Hematopoietic multipotent progenitor cell treated with erythropoietin and hydrocortisone succinate and interleukin-3 and kit ligand, for 15 days (in vitro differentiated cells): ENCODE results near the gene ALDH1L1.

Experiments used
- DNase-seq: peaks from one replicate; pipeline ENCODE4 v3.0.0-alpha.2; 2015; ENCODE audit warnings: low spot score

Gene ALDH1L1

DNA sequence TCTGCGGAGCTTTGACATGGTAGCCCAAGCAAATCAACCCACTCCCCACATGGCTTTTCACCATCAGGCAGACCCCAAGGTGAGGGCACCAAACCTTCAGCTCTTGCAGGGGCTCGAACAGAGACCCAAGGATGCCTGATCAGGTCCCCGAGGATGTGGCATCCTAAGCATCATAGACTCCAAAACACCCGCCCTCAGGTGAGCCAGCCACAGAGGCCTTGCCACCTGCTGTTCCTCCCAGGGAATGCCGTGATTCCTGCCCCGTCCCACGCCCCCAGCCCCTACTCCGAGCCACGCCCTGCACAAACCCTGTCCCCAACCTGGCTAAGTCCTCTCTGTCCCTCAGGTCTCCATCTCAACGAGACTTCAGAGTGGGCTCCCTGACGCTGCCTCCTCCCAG lies 61.8 kb downstream of the ALDH1L1 start:
- no peak for DNase-seq

DNA sequence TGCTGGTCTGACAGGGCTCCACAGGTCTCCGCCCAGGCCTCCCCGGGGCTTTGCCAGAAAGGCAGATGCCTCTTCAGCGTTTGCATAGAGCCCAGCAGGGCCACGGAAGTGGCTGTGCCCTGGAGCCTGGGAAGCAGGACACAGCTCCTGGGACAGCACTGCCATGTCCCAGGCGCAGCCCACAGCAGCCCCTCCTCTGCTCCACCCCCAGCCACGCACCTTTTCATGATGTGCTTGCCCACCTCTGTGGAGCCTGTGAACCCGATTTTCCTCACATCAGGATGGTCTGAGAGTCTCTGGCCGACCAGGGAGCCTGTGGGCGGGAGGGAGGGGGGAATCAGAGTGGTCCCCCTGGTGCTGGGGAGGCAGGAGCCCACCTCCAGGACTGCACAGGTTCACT lies 62.6 kb downstream of the ALDH1L1 start:
- no peak for DNase-seq

DNA sequence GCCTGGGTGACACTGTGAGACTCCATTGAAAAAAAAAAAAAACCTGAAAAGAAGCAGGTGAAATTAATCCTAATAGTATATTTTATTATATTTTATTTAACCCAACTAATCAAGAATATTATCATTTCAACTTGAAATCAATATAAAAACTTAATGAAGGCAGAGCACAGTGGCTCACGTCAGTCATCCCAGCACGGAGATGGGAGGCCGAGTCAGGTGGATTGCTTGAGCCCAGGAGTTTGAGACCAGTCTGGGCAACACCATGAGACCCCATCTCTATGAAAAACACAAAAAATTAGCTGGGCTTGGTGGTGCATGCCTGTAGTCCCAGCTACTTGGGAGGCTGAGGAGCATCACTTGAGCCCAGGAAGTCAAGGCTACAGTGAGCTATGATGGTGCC lies 63.2 kb downstream of the ALDH1L1 start:
- no peak for DNase-seq

DNA sequence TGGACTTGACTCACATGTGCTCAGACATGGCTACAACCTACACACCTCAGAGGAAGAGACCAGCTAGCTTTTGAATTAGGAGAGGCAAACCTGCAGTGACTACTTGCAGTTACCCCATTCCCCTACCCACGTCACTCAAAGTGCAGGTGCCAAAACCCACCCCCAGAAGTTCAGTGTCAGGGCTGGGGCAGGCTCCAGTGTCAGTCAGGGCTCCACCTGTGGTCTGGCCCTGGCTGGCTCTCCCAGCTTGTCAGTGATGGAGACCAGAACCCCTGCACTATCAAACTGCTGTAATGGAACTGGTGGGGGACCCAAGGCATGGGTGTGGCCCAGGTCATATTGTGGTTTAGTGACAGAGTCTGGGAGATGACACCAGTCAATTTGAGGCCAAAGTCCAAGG lies 63.9 kb downstream of the ALDH1L1 start:
- DNase-seq, result no peak

DNA sequence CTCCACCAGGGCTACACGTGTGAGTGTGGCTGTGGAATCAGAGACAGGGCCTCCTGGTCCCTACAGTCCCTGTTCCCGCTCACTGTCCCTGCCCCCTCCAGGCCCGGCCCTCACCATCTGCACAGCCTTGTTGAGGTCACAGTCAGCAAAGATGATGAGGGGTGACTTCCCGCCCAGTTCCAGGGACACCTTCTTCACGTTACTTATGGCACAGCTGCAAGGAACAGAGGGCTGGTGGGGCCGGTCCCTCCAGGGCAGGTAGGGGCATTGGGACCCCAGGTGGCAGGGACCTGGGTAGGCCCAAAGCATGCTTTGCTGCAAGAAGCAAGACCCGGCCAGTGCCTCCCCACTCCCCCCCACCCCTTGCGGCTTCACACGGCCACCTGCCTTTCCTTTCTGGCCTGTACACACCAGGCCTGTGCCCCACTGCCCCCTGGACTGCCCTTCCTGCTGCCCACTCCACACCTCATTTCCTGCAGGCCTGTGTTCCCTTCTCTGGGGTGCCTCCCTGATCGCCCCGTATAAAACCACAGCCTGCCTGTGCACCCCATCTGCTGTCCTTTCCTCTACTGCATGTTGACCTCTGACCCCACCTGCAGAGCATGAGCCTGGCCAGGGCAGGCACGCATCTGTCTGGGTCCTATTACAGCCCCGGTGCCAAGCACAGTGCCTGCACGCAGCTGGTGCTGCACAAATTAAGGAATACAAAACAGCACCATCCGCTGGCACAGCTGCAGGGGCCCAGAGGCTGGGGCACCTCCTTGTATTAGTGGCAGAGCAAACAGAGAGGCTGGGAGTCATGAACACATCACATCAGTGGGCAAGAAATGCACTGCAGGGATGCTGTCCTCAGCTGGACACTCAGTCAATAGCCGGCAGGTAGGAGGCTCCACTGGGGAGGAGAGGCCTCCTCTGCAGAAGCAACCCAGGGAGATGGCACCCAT lies 65.7 kb downstream of the ALDH1L1 start:
- no peak for DNase-seq

DNA sequence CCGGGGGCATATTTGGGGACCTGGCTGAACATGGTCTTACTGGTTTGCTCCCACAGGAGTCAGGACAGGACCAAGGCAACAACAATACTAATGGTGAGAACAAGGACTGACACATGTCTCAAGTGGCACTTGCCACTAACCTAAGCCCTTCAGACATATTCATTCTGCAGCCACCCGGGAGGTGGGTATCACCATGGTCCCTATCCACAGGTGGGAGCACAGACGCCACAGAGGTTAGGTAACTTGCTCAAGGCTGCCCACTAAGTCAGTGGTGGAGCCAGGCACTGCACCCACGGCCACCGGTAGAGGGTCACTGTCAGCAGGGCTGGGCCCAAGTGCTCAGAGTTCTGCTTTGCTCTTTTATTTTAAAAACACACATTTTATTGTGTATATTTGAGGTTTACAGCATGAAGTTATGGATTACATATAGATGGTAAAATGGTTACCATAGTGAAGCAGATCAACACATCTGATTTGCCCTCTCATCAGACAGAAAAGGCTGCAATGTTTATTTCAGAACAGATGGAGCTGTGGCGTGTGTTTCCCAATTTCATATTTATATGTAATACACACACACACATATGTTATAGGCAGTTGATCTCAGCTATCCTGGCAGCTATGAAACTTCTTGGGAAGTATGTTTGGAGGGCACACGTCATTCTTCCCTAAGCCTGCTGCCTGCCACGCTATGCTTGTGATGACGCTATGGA lies 66.5 kb downstream of the ALDH1L1 start:
- DNase-seq, result no peak

DNA sequence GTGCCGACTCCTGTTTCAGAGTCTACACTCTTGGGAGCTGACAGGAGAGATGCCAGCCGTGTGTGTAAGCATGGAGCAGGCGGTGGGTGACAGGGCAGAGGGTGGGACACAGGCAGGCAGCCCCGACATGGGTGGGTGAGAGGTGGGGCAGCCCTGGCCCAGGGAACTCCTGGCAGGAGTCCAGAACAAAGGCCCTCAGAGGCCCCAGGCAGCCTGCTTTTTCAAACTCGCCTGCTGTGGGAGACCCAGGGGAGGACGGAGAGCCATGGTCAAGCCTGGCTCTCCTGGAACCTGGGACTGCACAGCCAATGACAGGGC lies 67.2 kb downstream of the ALDH1L1 start:
- DNase-seq, result no peak

DNA sequence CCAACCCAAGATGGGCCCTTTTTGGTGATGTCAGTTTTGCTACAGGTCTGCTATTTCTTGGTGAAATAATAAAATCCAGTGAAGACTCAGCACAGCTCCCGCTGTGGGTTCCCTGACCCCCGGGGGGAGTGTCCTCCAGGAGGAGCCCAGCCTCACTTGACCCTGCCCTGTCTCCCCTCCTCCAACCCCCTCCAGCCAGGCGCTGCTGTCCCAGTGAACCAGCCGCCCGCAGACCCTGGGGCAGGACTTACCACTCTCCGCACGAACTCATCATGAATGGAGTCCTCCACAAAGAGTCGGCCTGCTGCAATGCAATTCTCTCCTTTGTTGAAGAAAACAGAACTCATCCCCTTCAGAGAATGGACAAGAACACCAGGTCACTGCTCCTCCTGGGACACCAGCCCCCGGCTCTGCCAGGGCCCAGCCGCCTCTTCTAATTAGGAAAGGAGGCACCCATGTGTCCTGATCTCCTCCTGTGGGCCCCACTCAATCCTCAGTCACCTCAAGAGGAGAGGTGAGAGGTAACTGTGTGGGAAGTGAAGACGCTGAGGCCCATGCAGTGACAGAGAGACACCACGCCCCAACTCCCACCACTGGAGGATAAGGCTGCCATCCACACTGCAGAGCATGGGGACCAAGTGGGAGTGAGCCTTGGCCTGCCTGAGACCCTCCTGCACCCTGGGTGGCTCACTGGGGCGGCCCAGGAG lies 67.7 kb downstream of the ALDH1L1 start:
- no peak for DNase-seq

DNA sequence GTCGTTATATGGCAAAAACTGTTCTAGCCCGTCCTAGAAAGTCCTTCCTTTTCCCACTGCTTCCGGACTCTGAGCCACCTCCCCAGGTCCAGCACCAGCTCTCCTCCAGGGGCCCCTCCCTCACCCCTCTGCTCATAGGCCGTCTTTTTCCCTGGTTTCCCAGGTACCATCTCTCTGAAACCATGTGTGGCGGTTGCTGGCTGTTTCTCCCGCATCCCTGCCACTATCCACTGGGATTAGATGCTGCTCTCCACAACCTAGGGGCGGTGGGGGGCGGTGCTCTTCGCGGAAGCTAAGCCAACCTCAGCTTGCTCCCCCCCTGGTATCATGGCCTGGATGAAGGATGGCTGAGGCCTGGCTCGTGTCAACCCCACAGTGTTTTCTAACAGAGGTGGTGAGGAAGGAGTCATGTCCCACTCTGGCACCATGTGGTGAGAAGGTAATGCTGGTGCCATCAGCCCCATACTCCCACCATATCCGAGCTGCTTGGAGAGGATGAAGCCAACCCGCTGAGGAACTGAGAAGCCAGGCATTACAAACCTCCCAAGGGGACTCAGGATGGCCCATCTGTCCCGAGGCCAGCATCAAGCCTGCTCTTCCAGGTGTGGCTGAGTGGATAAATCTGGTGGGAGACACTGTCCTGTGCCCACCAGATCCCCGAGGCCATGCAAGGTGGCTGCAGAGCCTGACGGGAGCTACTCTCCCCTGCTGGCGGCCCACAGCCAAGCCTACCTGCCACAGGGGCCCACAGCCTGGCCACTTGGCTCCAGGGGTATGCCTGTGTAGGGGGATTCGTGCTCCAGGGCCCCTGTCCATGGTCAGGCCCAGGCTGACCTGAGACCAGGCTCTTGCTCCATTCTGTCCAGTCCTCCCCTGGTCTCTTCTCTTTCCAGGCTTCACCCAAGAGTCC lies 68.6 kb downstream of the ALDH1L1 start:
- no peak for DNase-seq

DNA sequence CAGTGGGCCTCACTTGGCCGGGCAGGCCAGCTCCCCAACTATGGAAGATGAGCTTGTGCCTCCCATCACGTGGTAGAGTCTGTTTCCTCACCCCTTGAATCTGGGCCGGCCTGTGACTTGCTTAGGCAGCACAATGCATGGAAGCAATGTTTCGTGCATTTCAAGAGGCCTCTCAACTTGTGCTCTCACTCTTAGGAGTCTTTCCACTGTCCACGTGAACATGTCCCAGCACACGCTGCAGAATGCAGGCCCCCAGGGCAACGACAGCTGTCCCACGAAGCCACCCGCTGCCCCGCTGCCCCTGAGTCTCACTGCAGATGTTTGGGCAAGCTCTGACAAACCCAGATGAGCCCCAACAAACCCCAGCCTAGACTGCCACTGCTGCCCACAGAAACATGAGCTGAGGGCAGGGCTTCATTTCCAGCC lies 69.2 kb downstream of the ALDH1L1 start:
- DNase-seq, result no peak

DNA sequence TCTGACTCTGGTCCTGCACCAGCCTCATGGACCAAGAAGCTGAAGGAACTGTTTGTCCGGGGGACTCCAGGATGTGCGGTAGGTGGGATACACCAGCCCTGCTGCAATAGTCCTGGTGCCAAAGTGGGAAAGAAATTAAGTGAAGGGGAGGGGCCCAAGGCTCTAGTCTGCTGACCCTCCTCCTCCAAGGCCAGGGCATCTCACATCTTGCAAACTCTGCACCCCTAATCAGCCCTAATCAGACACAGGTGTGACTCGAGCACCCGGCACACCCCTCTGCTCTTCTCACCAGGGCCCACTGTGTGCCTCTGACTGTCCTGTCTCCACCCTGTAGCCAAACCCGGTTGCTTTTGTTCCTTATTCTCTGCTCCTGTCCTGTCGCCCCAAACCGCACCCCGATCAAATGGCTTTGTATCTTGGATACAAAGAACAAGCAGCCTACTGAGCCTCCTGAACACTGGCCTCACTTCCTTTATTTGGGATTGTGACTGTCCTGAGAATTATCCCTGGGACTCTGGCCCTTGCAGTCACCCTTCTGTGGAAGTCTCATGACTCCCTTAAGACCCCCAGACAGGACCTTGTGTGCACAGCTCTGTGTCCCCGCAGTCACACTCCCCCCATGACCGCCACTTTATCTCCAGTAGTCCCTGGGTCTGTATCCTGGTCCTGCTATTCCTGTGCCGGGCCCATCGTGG lies 69.8 kb downstream of the ALDH1L1 start:
- no peak for DNase-seq

DNA sequence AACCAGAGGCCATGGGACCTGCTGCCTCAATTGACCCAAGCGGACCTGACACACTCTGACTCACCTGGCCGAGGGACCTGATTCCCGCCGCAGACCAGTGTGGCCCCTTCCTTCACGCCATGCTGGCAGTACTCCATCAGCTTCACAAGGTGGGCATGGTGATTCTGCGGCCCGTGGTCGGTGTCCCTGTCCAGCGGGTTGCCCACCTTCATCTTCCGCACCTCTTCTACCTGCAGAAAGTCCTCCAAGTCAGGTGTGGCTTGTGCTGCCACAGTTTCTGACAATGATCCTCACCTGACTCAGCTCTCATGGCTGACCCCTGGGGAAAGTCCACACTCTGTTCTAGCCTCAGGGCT lies 70.5 kb downstream of the ALDH1L1 start:
- no peak for DNase-seq

DNA sequence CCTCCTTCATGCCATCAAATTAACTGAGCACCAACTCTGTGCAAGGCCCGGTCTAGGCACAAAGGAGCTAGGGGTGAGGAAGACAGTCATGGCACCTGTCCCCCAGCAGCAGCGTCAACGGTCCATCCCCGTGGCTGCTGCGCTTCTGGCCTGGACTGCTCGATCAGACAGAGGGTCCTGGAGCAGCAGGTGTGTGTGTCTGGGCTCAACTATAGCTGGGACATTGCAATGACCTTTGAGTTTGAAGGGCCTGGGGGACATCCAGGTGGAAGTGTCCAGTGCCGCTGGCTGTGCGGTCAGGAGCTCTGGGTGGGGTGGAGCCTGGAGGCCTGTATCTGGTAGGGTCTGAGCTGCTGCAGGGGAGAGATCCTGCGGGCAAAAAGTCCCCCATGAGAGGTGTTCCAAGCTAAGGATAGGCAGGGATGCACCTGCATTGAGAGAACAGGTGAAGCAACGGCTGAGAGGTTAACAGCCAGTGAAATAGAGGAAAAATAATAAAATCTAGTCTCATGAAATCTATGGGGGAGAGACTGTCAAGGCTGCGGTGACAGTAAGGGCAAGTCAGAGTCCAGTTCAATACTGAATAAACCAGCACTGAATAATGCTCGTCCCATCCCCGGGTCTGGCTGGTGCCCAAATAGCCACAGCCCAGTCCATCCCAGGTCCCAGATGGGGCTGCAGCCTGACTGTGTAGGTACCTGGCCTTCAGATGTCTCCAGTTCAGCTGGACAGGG lies 71.1 kb downstream of the ALDH1L1 start:
- no peak for DNase-seq

DNA sequence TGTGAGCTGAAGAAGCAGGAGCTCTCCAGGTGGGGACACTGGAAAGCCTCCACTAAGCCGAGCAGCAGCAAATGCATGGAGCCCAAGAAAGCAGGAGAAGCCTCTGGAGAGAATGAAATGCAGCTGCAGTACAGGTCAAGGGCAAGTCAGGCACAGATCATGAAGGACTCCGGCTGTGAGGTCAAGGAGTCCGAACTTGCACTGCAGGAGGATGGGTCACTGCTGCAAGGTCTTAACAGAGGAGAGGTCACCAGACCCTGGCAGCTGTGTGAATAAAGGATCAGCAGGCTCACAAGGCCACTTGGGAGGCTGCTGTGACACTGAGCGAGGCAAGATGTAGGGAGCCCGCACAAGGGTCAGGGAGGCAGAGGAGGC lies 71.7 kb downstream of the ALDH1L1 start:
- DNase-seq, result no peak

DNA sequence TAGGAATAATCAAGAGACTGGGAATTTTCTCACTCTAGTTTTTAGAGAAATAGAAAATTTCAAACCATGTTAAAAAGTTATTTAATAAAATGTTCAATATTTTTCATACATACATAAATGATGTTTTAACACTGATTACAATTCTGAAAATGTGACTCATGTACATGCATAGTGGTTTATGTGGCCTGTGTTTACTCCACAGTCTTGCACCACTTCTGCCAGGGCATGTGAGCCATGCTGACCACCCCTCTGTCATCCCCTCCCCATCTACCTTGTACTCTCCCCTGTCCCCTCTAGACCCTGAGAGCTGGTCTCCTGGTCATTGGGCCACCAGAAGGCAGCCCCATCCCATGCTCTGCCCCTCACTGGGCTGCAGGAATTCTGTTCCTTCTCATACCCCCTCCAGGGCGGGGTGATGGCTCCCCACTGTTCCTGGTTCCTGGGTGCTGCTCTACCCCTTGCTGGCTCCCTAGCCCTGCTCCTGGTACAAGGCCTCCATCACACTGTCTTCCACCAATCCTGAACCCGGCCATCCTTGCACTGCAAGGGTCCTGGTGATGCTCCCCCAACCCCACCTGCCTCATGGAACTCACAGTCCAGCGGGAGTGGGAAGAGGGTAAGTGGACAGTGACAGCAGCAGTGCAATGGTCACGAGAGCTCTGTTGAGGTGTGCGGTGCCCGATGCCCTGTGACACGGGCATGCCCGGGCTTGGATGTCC lies 72.3 kb downstream of the ALDH1L1 start:
- no peak for DNase-seq

DNA sequence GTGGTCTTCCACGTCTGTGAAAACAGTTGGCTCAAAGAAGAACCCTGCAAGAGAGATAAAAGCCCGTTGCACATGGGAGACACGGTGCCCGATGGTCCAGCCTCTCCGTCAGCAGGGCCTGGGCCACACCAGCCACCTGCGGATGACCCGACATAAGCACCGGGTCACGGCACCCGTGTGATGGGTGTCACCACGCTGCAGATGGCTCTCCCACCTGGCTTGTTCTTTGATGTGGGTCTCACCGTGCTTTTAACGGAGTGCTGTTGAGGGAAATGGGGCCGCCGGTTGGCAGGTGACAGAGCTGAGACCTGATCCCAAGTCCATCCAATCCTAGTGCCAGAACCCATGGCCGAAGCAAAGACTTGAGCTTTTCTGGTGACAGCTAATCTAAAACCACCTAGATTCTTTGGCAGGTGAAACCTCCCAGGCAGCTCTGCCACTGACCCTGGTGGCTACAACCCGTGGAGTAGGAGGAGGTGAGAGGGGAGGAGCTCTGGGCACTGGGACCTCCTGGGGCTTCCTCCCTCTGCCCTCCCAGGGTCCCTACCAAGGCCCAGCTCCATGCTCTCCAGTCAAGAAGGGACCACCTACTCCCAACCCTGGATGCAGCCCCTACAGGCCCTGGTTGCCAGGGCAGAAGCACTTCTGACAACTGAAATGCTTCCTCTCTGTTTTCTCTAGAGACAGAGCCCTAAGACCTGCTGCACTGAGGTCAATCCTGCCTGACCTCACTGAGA lies 73.0 kb downstream of the ALDH1L1 start:
- no peak for DNase-seq

DNA sequence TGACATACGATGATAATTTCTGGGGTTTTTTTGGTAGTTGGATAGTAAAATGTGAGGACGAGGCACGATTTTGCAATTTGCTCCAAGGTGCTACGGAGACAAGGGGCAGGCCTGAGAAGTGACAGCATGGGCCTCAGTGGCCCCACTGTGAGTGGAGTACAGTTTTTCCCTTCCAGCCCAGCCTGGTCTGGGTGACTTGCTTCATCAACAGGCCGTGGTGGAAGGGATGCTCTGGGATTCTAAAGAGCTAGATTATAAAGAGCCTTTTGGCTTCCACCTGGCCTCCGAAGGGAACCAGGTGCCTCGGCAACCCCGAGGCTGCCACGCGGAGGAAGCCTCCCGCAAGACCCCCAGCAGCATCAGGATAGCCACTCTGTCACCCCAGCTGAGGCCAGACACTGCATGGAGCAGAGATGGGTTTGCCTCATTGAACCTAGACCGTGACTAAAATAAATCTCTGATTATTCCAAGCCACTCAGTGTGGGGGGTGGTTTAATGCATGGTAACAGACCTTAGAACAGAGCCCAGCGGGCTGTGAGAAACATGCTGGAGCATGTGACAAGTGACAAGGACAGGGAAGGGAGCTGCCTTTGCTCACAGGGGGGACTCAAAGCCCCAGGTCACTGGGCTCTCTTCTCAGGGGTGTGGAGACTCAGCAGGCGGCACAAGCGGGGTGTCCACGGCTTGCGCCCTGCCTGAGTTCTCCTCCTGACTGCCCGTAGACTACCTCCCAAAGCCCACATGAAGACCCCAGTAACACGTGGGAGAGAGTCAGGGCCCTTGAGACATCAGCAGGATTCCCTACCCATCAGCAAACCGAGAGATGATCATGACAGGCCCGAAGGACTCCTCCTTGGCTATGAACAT lies 73.8 kb downstream of the ALDH1L1 start:
- DNase-seq, result no peak

DNA sequence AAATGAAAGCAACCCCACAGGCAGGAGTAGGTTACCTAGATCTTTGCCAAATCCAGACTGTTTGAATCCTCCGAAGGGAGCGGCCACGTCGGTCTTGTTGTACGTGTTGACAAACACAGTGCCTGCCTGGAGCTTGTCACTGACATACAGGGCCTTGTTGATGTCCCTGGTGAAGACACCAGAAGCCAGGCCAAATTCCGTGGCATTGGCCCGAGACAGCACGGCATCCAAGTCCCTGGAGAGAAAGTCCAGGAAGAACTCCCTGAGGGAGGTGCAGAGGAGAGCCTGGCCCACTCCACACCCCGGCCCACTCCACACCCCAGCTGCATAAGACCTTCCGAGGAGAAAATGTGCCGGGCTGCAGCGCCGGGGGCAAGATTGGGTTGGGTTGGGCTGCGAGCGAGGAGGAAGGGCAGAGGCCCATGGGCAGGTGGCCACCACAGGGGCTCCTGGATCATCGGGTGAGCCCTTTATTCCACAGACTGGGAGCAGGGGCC lies 74.6 kb downstream of the ALDH1L1 start:
- no peak for DNase-seq
